SK-N-SH treated with all-trans-retinoic acid at 6 μM for 48 hours (cell line): Measurements from ENCODE around the gene CD300C.

Source experiments
- ATAC-seq: fragments of 200-7000 bp; cut with Tn5 transposase; 3 replicates; pipeline ENCODE4 v1.9.1; 2020; ENCODE audit warnings: mild to moderate bottlenecking, moderate library complexity
- ARNTL ChIP-seq: fragments of 450-650 bp; formaldehyde crosslinking; IDR thresholded peaks from 2 replicates; pipeline ENCODE4 v1.5.0; 2020; ENCODE audit warnings: low read depth, mild to moderate bottlenecking, moderate library complexity, borderline replicate concordance
- BACH2 ChIP-seq: fragments of 250-450 bp; sonication (Bioruptor Pico); IDR thresholded peaks from 2 replicates; pipeline ENCODE4 v1.9.0; 2021; ENCODE audit warnings: mild to moderate bottlenecking, borderline replicate concordance
- CREB5 ChIP-seq: fragments of 250-450 bp; sonication (Bioruptor Pico); IDR thresholded peaks from 2 replicates; pipeline ENCODE4 v1.5.1; 2020; ENCODE audit warnings: low read depth, mild to moderate bottlenecking, moderate library complexity
- CSDC2 ChIP-seq: fragments of 250-450 bp; sonication (Bioruptor Pico); IDR thresholded peaks from 2 replicates; pipeline ENCODE4 v1.5.0; 2020; ENCODE audit warnings: mild to moderate bottlenecking, moderate library complexity
- CSRNP3 ChIP-seq: fragments of 250-450 bp; sonication (Bioruptor Pico); IDR thresholded peaks from 2 replicates; pipeline ENCODE4 v1.5.1; 2021; ENCODE audit warnings: mild to moderate bottlenecking, moderate library complexity
- ESRRG ChIP-seq: fragments of 250-450 bp; sonication (Bioruptor Pico); IDR thresholded peaks from 2 replicates; pipeline ENCODE4 v1.6.1; 2021; ENCODE audit warnings: mild to moderate bottlenecking
- GLIS3 ChIP-seq: fragments of 250-450 bp; sonication (Bioruptor Pico); IDR thresholded peaks from 2 replicates; pipeline ENCODE4 v1.5.0; 2020; ENCODE audit warnings: mild to moderate bottlenecking, moderate library complexity
- ISL1 ChIP-seq: fragments of 250-450 bp; sonication (Bioruptor Pico); IDR thresholded peaks from 2 replicates; pipeline ENCODE4 v2.1.2; 2022; ENCODE audit warnings: mild to moderate bottlenecking, moderate library complexity
- PPARA ChIP-seq: fragments of 250-450 bp; sonication (Bioruptor Pico); IDR thresholded peaks from 2 replicates; pipeline ENCODE4 v1.5.0; 2020; ENCODE audit warnings: mild to moderate bottlenecking, borderline replicate concordance
- RARB ChIP-seq: fragments of 250-450 bp; sonication (Bioruptor Pico); IDR thresholded peaks from 2 replicates; pipeline ENCODE4 v1.8.0; 2021; ENCODE audit warnings: mild to moderate bottlenecking, moderate library complexity
- SNAI2 ChIP-seq: fragments of 250-450 bp; sonication (Bioruptor Pico); IDR thresholded peaks from 2 replicates; pipeline ENCODE4 v1.5.0; 2020; ENCODE audit warnings: mild to moderate bottlenecking, moderate library complexity
- TCF4 ChIP-seq: fragments of 250-450 bp; sonication (Bioruptor Pico); IDR thresholded peaks from 2 replicates; pipeline ENCODE4 v1.8.0; 2021; ENCODE audit warnings: mild to moderate bottlenecking, moderate library complexity, borderline replicate concordance
- TOX ChIP-seq: fragments of 250-450 bp; sonication (Bioruptor Pico); IDR thresholded peaks from 2 replicates; pipeline ENCODE4 v1.8.0; 2021; ENCODE audit warnings: mild to moderate bottlenecking, moderate library complexity, borderline replicate concordance
- TSHZ2 ChIP-seq: fragments of 250-450 bp; sonication (Bioruptor Pico); IDR thresholded peaks from 2 replicates; pipeline ENCODE4 v1.5.0; 2020; ENCODE audit warnings: mild to moderate bottlenecking, moderate library complexity
- ZC3H10 ChIP-seq: fragments of 250-450 bp; sonication (Bioruptor Pico); IDR thresholded peaks from 2 replicates; pipeline ENCODE4 v1.5.1; 2021; ENCODE audit warnings: mild to moderate bottlenecking, moderate library complexity
- ZFP3 ChIP-seq: fragments of 250-450 bp; sonication (Bioruptor Pico); IDR thresholded peaks from 2 replicates; pipeline ENCODE4 v1.5.0; 2020; ENCODE audit warnings: mild to moderate bottlenecking, moderate library complexity
- ZFP30 ChIP-seq: fragments of 450-650 bp; formaldehyde crosslinking; IDR thresholded peaks from 2 replicates; pipeline ENCODE4 v1.5.0; 2022; ENCODE audit warnings: mild to moderate bottlenecking, moderate library complexity
- ZNF565 ChIP-seq: fragments of 450-650 bp; formaldehyde crosslinking; conservative IDR thresholded peaks from 2 replicates; pipeline ENCODE4 v1.5.0; 2020; ENCODE audit warnings: low read depth, mild to moderate bottlenecking, moderate library complexity
- ZNF70 ChIP-seq: fragments of 450-650 bp; formaldehyde crosslinking; IDR thresholded peaks from 2 replicates; pipeline ENCODE4 v1.5.0; 2020; ENCODE audit warnings: mild to moderate bottlenecking, moderate library complexity
- ZNF8 ChIP-seq: fragments of 450-650 bp; formaldehyde crosslinking; IDR thresholded peaks from 2 replicates; pipeline ENCODE4 v1.5.0; 2020; ENCODE audit warnings: mild to moderate bottlenecking, moderate library complexity
- TF ChIP-seq, protein P1 (sequence below): fragments of 250-450 bp; sonication (Bioruptor Pico); IDR thresholded peaks from 2 replicates; pipeline ENCODE4 v1.8.0; 2021; ENCODE audit warnings: low read depth, mild to moderate bottlenecking, moderate library complexity, borderline replicate concordance
- TF ChIP-seq, protein P2 (sequence below): fragments of 250-450 bp; sonication (Bioruptor Pico); IDR thresholded peaks from 2 replicates; pipeline ENCODE4 v1.8.0; 2020; ENCODE audit warnings: mild to moderate bottlenecking, moderate library complexity, borderline replicate concordance

Gene CD300C

DNA sequence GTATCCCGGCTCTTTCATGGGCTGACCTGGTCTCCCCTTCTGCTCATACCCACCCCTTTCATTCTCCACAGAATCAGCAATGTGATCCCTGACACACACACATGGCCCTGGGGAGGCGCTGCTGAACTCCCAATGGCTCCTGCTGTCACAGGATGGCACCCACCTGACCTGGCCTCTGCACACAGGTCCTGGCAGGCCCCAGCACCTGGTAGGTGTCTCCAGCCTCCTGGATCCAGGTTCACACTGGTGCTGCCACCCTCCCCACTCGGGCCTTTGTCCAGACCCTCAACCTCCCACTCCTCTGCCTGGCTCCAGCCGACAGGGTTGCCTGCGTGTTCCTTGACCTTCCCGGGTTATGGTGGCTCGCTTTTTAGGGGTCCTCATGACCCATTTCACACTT, 1.3 kb upstream of the CD300C start:
- ATAC-seq = no peak

GRCh38 chr17:74546586-74546985, 671 bp upstream of the CD300C start:
- no peak for ATAC-seq
- TF ChIP-seq, protein P1, sequence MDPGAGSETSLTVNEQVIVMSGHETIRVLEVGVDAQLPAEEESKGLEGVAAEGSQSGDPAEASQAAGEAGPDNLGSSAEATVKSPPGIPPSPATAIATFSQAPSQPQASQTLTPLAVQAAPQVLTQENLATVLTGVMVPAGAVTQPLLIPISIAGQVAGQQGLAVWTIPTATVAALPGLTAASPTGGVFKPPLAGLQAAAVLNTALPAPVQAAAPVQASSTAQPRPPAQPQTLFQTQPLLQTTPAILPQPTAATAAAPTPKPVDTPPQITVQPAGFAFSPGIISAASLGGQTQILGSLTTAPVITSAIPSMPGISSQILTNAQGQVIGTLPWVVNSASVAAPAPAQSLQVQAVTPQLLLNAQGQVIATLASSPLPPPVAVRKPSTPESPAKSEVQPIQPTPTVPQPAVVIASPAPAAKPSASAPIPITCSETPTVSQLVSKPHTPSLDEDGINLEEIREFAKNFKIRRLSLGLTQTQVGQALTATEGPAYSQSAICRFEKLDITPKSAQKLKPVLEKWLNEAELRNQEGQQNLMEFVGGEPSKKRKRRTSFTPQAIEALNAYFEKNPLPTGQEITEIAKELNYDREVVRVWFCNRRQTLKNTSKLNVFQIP = no peak
- TF ChIP-seq ZNF8 (CRISPR knock-in tag) (no peak), CREB5 (CRISPR knock-in tag) (no peak), GLIS3 (CRISPR knock-in tag) (no peak), TOX (CRISPR knock-in tag) (no peak), BACH2 (CRISPR knock-in tag) (no peak), SNAI2 (CRISPR knock-in tag) (no peak), TCF4 (no peak), ZC3H10 (no peak), ZNF565 (no peak), ESRRG (CRISPR knock-in tag) (no peak), ZNF70 (CRISPR knock-in tag) (no peak), CSDC2 (CRISPR knock-in tag) (no peak), PPARA (CRISPR knock-in tag) (no peak)
- TF ChIP-seq, protein P2, sequence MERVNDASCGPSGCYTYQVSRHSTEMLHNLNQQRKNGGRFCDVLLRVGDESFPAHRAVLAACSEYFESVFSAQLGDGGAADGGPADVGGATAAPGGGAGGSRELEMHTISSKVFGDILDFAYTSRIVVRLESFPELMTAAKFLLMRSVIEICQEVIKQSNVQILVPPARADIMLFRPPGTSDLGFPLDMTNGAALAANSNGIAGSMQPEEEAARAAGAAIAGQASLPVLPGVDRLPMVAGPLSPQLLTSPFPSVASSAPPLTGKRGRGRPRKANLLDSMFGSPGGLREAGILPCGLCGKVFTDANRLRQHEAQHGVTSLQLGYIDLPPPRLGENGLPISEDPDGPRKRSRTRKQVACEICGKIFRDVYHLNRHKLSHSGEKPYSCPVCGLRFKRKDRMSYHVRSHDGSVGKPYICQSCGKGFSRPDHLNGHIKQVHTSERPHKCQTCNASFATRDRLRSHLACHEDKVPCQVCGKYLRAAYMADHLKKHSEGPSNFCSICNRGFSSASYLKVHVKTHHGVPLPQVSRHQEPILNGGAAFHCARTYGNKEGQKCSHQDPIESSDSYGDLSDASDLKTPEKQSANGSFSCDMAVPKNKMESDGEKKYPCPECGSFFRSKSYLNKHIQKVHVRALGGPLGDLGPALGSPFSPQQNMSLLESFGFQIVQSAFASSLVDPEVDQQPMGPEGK (CRISPR knock-in tag) = no peak

More for the DNA sequence above, 1.3 kb upstream of the CD300C start:
- no peak for TF ChIP-seq ARNTL (CRISPR knock-in tag)
- no peak for TF ChIP-seq ZNF8 (CRISPR knock-in tag)
- no peak for TF ChIP-seq ZNF70 (CRISPR knock-in tag)
- TF ChIP-seq TSHZ2 (CRISPR knock-in tag) = no peak
- TF ChIP-seq, protein P2 (CRISPR knock-in tag) = no peak
- no peak for TF ChIP-seq CREB5 (CRISPR knock-in tag)
- no peak for TF ChIP-seq ZNF565
- TF ChIP-seq ESRRG (CRISPR knock-in tag) = no peak
- no peak for TF ChIP-seq ISL1 (CRISPR knock-in tag)
- TF ChIP-seq ZFP30 (CRISPR knock-in tag) = no peak
- TF ChIP-seq ZFP3 (CRISPR knock-in tag) = no peak
- no peak for TF ChIP-seq CSRNP3 (CRISPR knock-in tag)
- TF ChIP-seq CSDC2 (CRISPR knock-in tag) = no peak
- no peak for TF ChIP-seq PPARA (CRISPR knock-in tag)
- no peak for TF ChIP-seq RARB (CRISPR knock-in tag)
